Ureter (tissue), 1 donor: ENCODE measurements around the gene IRF2BP2. TPM values are rescaled to one million over a fixed set of nuclear protein-coding genes. Genes with fewer than 3 reads are reported as not detected.

ENCODE experiments used
- DNase-seq: peaks from one replicate; pipeline ENCODE4 v3.0.0-alpha.2; 2020; ENCODE audit warnings: low spot score
- total RNA-seq: library from RNA; stranded (reverse); gene quantifications from one replicate; pipeline ENCODE4 v1.2.4, GENCODE V29; 2023
- donor health status: DM: yes; HTN: yes; CAD: no.

IRF2BP2 gene
- total RNA-seq, 1 donor from 2014 or later: 118 TPM

GRCh38 chr1:234634387-234634786 is 24.4 kb upstream of the IRF2BP2 start:
- no peak for DNase-seq

GRCh38 chr1:234633246-234634003 is 23.4 kb upstream of the IRF2BP2 start:
- DNase-seq: no peak

- no peak for DNase-seq
Observed at GRCh38 chr1:234632225-234632624, 22.2 kb upstream of the IRF2BP2 start.

DNA sequence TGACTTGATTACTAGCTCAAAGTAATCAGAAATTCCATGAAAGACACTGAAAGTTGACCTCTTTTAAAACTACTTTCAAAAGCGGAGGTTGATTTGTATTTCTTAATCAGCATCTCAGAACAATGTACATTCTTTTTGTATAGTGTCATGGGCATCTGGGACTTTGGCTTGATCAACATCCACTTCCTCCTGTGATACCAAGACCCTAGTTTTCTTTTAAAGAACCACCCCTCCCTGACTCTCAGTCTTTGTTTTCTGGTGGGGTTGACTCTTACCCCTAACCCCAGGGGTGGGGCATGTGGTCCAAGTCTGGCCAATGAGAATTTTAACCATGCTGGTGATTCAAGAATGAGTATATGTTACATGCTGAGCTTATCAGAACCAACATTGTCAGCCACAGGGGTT is 21.7 kb upstream of the IRF2BP2 start:
- no peak for DNase-seq

- no peak for DNase-seq
Observed at GRCh38 chr1:234629026-234629425, 19.0 kb upstream of the IRF2BP2 start.

- DNase-seq: peak; percentile 64
Observed at GRCh38 chr1:234628089-234628488, 18.1 kb upstream of the IRF2BP2 start.

DNA sequence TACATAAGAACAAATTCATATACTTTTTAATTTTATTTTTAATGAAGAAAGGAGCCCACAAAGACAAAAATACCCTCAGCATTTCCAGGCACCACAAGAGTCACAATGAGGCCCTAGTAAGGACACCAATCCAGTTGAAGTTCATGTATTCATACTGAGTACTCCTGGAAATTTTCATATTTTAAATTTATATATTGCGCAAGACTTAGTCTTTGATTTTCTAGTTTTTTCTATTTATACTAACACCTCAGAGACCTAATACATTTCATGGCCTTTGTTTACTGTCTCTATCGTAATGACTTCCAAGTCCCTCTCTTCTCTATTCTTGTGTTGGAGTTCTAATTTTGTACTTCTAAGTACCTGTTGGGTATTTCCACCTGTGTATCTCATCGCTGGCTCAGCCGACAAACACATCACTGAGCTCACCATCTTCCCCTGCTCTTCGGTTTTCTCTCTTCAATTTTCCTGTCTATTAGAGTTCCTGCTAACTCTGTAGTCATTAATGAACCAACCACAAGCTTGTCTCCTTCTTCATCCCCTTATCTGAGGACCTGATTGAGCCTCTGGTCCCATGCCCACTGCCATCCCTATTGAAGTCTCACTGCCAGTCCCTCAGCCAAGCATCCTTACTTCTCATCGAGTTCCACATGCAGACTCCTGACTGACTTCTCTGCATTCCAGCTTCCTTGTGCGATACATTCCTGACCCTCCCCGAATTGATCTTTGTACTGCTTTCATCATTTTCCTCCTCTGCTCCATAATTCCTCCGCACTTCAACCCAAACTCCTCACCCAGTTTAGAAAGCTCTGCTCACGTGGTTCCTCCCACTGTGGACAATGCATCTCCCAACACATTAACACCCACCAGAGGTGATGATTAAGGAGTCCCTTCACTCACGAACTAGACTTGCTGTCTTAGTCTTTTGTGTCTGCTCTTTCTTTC is 17.3 kb upstream of the IRF2BP2 start:
- no peak for DNase-seq

- no peak for DNase-seq
Observed at GRCh38 chr1:234626391-234626790, 16.4 kb upstream of the IRF2BP2 start.

DNA sequence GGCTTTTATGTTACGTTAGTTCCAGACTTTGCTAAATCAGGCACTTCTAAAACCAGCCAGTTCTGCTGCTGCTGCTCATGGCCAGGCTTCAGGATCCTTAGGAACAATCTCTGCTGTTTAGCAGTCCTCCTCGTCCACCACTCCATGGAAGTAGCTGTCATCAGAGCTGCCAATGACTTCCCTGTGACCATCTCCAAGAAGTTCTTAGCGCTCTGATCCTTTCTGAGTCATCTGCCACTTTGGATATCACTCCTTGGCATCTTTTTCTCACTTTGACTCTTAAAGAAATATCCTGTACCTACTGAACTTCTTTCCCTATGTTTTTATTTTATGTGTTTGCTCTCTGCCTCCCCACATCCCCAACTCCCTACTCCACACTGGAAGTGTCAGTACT is 14.7 kb upstream of the IRF2BP2 start:
- no peak for DNase-seq

DNA sequence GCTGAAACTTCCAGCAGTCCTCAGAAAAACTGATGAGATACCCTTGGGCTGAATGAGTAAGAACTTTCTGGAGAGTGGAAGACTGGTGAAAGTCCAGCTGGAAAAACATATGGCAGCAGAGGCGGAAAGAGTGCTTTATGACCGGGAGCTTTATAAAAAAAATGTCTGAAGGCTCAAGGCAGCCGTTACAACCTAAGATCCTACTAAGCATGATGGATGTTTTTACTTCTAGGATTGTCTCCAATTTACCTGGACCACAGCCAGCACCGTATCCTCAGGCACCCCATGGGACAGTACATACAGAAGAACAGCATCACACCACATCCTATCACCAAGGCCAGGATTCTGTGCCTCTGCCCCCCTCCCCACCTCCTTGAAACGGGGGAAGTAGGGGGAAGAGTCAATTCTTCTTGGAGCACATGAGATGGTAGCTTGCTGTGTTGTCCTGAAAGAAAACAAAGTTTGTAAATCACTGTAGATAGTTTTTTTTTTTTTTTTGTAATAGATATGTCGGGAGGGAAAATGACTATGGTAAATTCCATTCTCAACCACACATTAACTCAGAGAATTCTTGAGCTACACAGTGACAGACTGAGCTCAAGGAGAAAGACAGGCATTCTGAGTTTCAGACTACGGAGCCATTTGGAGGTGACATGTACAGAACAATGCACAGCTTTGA is 11.8 kb upstream of the IRF2BP2 start:
- no peak for DNase-seq

GRCh38 chr1:234621127-234621468 is 11.1 kb upstream of the IRF2BP2 start:
- DNase-seq: no peak

DNA sequence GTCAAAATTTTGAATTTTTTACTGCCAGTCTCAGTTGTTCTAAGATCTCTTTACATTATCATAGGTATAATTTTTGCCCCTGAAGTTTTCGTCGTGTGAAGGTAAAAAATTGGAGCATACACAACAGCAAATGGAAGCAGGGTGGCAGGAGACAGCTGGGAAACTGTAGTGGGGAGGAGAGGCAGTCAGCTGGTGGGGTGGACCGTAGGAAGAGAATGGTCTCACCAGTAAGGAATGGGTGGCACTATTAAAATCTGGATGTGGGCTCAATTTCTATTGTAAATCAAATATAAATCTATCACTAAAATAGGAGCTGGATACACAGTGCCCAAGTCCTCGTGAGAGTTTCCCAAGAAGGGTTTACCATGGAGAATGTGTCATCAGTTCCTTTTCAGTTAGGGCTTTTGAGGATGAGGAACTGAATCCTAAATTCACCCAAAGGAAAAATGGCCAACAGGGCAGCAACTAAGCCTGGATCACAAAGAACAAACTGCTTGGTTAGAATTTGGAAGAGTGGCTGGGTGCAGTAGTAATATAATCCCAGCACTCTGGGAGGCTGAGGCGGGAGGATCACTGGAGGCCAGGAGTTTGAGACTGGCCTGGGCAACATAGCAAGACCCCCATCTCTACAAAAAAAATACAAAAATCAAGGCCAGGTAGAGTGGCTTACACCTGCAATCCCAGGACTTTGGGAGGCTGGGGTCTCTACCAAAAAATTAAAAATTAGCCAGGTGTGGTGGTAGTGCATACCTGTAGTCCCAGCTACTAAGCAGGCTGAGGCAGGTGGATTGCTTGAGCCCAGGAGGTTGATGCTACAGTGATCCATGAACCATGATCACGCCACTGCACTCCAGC is 10.5 kb upstream of the IRF2BP2 start:
- DNase-seq: no peak

- no peak for DNase-seq
Observed at GRCh38 chr1:234619794-234620247, 9.8 kb upstream of the IRF2BP2 start.

DNA sequence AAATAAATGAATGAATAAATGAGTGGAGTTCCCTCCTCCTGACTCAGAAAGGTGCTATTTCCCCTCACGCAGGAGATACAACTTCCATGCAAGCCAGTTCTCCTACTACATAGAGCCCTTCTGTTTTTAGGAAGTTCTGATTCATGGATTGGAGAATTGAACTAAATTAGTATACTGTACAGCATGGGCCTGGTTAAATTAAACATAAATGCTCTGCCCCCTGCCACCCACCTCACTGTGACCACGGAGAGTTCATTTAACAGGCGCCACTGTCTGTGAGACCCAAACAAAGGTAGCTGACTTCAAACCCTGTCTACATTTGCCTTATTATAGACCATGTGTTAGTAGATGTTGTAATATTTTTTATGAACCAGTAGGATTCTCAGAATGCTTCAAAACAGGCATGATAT is 9.1 kb upstream of the IRF2BP2 start:
- no peak for DNase-seq

GRCh38 chr1:234618737-234619049 is 8.7 kb upstream of the IRF2BP2 start:
- no peak for DNase-seq

DNA sequence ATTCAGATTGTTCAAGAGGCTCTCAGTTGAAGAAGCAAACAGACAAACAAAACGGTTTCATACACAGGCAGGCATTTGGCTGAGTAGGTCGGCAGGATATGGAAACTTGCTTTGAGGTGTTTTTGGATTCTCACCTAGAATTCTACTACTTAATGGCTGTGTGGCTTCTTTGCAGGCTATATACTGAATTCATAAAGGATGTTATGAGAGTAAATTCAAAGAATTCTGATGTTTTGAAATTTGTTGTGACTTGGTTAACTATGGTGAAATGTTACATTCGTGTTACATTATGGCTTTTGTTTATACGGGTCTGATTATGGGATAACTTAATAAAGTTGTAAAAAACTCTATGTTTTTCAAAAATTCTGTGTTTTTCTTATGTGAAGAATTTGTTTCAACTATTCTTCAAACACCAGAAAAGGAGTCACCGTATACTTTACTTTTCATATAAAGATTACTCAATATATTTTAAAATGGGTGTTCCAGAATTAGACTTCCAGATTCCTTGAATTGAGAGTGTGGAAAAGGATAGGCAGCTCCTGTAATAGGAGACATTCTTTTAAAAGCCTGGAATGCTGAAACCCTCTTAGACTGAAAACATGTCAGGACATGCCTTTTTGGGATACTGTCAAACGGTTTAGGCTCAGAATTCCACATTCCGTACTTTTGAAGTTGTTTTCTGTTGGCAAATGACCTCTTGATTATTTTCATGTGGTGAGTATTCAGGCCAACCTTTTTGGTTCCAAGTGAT is 8.2 kb upstream of the IRF2BP2 start:
- no peak for DNase-seq

- no peak for DNase-seq
Observed at GRCh38 chr1:234617131-234617985, 7.4 kb upstream of the IRF2BP2 start.

DNA sequence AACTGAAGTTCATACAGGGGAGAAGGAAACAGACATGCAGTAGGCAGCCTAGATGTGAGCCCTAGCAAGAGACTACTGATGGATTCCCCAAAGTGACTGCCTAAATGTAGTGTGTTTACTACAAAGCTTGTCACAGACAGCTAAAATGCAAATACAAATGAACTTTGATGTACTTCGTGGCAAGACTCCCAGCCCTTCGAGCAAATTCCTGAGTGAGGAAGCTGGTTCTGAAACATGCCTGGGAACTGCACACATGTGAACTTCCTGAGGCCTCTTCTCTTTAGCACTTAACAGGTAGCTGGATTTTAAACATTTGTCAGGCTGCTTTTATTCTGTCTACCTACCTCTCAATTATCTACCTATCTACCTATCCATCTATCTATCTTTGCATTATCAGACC is 6.7 kb upstream of the IRF2BP2 start:
- no peak for DNase-seq

DNA sequence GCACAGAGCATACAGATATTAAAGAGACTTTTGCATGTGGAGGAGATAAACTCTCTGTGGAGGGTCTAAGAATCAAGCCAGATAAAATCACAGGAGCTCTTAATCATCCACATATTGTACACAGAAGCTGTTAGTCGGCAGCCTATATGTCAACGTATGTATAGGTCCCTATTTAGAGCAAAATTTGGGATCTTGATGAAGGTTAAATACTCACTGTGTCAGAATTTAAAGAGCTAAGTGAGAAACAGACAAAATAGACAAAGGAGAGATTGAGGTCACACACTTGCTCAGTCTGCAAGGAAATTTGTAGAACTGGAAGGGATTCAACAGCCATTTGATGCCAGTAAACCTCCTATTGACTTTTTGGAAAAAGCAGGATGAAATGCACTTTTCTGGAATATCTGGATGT is 4.1 kb upstream of the IRF2BP2 start:
- DNase-seq: no peak
